Activated CD8-positive, alpha-beta memory T cell treated with anti-CD3 and anti-CD28 coated beads for 36 hours (primary cell): ENCODE results near the gene TP53I13. TPM values are rescaled to one million over a fixed set of nuclear protein-coding genes. Genes with fewer than 3 reads are reported as not detected.

ENCODE experiments used
- CTCF ChIA-PET: fragments of 350-600 bp; sonication (Branson Sonifier 250); formaldehyde crosslinking; loops from one replicate; lab custom pipeline; 2021; ENCODE audit warnings: antibody characterized with exemption; lab: Charles Lee
- POLR2A ChIA-PET: fragments of 350-600 bp; sonication (Branson Sonifier 250); formaldehyde crosslinking; loops from one replicate; lab custom pipeline; 2021; ENCODE audit warnings: antibody characterized with exemption; lab: Charles Lee
- total RNA-seq, 2 experiments: library from RNA; stranded (reverse); gene quantifications; one replicate each; pipeline ENCODE4 v1.2.3, GENCODE V29; 2021

TP53I13 gene
- total RNA-seq, 2 experiments from 2014 or later: 71.7 to 73.2 TPM

- ChIA-PET POLR2A (interaction anchor here (0.5 to 1.0 kb wide), 5 partner anchors 23 to 84 kb away, joined by 3 to 8 read pairs (median 3); partner anchors contain the start of gene ANKRD13B), CTCF (interaction anchor here (0.9 to 6.1 kb wide), 10 partner anchors 10 to 164 kb away, joined by 3 to 97 read pairs (median 16); partner anchors contain the start of genes ABHD15, ANKRD13B and TP53I13)
Observed at GRCh38 chr17:29615048-29615385, 46.5 kb downstream of the TP53I13 start.

- CTCF ChIA-PET: interaction anchor here (0.9 to 6.1 kb wide), 12 partner anchors 10 to 163 kb away, joined by 3 to 97 read pairs (median 13); partner anchors contain the start of genes ABHD15, ANKRD13B and TP53I13
- POLR2A ChIA-PET: interaction anchor here (0.5 to 2.1 kb wide), 7 partner anchors 23 to 83 kb away, joined by 3 to 11 read pairs (median 4); partner anchors contain the start of genes ABHD15, ANKRD13B and TP53I13
Observed at GRCh38 chr17:29615492-29616299, 47.2 kb downstream of the TP53I13 start.

DNA sequence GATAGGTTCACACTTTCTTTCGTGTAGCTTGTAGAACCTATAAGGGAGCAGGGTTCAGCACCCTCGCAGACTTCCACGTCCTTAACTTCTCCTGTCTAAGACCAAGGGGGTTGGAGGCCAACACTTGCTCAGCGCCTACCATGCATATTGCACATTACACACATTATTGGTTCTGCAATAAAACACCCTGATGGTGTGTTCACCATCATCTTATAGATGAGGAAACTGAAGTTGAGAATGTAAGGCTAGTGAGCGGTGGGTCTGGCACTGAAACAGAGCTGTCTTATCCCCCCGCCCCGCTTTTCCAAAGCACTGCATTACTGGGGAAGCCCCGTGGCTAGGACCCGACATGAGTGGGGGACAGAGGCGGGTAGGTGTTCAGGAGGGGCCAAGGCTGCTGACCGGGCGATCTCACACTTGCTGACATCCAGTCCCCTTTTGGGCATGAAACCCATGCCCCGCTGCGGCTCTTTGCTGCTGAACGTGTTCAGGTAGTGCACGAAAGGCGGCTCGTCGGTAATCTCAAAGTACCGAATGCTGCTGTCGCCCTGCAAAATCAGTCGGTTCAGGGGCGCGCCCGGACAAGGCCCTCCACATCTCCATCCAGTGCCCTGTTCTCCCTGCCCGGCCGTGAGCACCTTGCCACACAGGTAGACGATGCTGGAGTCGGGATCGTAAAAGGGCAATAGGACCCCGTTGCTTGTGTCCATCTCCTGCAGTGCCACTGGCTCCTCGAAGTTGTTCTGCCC lies 48.0 kb downstream of the TP53I13 start:
- POLR2A ChIA-PET: interaction anchor here (0.5 to 2.1 kb wide), 11 partner anchors 10 to 314 kb away, joined by 3 to 17 read pairs (median 4); partner anchors contain the start of genes ABHD15, ANKRD13B, SSH2 and TP53I13
- CTCF ChIA-PET: interaction anchor here (1.2 to 6.1 kb wide), 24 partner anchors 10 to 326 kb away, joined by 3 to 97 read pairs (median 6); partner anchors contain the start of genes ABHD15, ANKRD13B, SSH2 and TP53I13

DNA sequence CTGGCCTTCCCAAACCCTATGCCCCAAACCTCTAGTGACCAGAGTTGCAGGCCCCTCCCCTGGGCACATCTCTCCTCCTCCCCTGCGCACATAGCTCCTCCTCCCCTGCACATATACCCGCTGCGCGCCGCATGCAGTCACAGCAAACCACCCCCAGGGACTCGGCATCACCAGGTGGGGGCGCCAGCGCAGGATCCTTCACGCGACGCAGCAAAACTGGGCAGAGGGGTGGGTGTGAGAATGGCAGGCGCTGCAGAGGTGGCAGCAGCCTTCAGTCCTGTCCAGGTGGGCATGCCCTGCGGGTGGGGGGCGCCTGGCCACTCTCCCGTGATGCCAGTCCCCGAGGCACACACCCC lies 48.6 kb downstream of the TP53I13 start:
- CTCF ChIA-PET: interaction anchor here (0.6 to 6.1 kb wide), 29 partner anchors 9 to 326 kb away, joined by 3 to 97 read pairs (median 5); partner anchors contain the start of genes ABHD15, ANKRD13B, SSH2 and TP53I13
- POLR2A ChIA-PET: interaction anchor here (0.5 to 2.1 kb wide), 12 partner anchors 9 to 313 kb away, joined by 3 to 17 read pairs (median 4); partner anchors contain the start of genes ABHD15, ANKRD13B, SSH2 and TP53I13

DNA sequence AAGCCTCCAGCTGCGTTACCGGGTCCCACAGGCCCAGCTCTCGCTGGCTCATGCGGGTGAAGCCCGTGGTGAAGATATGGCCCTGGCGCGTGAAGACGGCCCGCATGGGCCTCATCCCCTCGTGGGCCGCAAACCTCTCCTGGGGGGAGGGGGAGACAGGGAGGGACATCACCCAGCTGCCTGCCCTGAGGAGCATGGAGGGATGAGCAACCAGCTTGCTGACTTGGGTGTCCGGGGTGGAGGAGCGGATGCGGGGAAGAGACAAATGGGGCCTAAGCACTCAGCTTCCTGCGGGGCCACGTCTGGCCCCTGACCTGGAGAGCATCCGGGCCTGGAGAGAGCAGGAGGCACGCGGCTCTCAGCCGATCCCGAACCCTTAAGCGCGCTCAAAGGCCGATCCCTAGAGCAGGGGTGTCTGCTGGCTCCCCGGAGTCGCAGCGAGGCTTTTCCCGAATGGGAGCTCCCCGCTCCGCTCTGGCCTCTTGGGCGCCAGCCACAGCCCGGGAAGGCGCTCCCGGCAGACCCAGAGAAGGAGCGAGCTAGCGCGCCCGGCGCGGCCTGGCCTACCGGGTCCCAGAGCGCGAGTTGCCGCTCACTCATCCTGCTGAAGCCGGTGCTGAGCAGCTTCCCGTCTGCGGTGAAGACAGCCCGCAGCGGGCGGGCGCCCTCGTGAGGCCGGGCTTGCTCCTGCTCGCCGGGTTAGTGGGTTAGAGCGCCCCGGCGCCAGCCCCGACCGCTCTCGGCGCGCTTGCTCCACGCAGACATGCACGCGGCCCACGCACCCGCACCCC lies 49.2 kb downstream of the TP53I13 start:
- ChIA-PET CTCF (interaction anchor here (0.6 to 6.1 kb wide), 32 partner anchors 9 to 327 kb away, joined by 3 to 97 read pairs (median 4); partner anchors contain the start of genes ABHD15, ANKRD13B, SSH2 and TP53I13), POLR2A (interaction anchor here (0.6 to 2.1 kb wide), 10 partner anchors 8 to 312 kb away, joined by 3 to 17 read pairs (median 4); partner anchors contain the start of genes ANKRD13B, SSH2 and TP53I13)

DNA sequence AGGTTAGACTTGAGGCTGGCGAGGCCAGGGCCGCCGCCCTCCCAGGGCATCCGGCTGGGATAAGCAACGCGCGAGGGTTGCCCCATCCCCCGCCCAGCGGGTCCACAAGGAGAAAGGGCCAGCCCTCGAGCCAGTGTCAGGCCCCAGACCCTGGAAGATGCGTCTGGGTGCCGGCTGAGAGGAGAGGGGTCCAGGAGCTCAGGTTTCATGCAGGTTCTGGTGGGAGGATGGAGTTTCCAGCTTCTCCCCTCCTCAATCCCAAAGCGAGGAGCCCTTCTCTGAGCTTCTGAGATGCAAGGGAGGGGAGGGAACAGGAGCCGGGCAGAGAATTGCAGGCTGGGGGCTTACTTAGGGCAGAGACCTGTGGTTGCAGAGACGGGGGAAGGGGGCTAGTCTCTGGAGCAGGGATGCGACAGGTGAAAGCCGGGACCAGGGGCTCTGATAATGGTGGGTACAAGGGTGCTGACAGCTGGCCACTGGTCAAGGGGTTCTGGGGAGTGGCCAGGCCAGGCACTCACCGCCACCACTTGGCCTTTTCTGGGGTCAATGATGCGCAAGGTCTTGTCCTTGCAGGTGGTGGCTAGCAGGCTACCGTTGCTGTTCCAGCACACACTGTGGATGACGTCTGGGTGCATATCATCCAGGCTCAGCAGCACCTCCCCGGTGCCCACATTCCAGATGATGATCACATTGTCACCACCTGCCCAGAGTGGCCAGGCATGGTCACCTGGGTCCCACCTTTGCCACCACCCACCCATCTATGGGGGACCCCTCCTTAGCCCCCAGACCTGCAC lies 50.0 kb downstream of the TP53I13 start:
- CTCF ChIA-PET: interaction anchor here (0.8 to 6.1 kb wide), 21 partner anchors 10 to 313 kb away, joined by 3 to 97 read pairs (median 7); partner anchors contain the start of genes ABHD15, ANKRD13B, SSH2 and TP53I13
- POLR2A ChIA-PET: interaction anchor here (0.6 to 2.1 kb wide), 5 partner anchors 26 to 312 kb away, joined by 4 to 17 read pairs (median 5); partner anchors contain the start of genes ANKRD13B, SSH2 and TP53I13

DNA sequence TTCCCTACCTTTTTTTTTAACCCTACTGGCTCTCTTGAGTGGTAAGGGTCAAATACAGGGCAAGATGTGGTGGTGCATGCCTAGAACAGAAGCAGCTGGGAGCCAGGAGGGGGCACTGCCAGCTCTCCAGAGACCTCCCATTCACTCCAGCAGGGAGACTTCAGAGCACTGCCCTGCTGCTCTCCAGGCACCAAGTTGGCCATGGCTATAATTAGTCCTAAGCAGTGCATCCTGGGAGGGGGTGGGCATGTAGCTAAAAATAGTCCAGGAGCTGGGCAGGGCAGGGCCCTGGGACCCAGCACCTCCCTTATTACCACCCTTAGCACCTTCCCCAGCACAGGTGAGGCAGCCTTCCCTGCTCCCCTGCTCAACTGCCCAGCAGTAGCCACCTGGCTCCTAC lies 50.8 kb downstream of the TP53I13 start:
- CTCF ChIA-PET: interaction anchor here (0.5 to 4.3 kb wide), 3 partner anchors 20 to 257 kb away, joined by 4 to 33 read pairs (median 22); no protein-coding TSS in a partner anchor

DNA sequence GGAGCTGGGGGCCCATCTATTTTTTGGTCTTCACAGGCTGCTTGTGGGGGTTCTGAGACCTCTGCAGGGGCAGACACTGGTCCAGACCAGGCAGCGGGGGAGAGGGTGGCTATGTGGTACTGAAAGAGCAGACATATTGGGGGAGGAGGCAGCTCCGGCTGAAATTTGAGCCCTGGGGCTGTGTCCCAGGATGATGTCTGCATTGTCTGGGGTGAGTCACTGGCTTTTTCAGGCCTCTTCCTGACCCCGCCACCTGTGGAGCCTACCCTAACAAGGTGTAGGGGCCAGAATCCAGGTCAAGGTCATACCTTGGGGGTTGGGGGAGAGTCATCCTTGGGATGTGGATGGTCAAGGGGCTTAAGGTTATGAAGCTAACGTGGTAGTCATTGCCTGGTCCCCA lies 51.8 kb downstream of the TP53I13 start:
- ChIA-PET CTCF (no interaction called here), POLR2A (no interaction called here)

More for the DNA sequence above, 50.8 kb downstream of the TP53I13 start:
- POLR2A ChIA-PET: no interaction called here

GRCh38 chr17:29620779-29621500 lies 52.4 kb downstream of the TP53I13 start:
- ChIA-PET CTCF (no interaction called here), POLR2A (interaction anchor here (0.7 kb wide), 1 partner anchor 101 kb away, joined by 5 read pairs; no protein-coding TSS in a partner anchor)

DNA sequence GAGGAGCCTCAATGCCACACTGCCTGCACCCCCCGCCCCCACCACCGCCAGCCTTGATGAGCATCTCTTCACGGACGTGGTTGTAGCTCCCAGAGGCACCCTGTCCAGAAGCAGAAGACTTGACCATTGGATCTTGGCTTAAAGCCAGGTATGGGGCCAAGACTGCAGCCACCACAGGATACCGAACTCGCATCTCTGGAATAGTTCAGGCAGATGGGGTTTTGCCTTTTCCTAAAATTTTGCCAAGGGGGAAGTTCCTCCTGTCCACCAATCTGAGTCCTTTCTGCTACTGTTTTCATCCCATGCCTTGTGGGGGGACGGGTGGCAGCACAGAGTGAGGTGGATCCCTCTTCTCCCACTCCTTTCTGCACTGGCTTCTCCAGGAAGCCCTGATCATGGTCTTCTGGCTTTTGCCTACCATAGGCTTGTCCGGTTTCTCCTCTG lies 53.3 kb downstream of the TP53I13 start:
- ChIA-PET CTCF (interaction anchor here (0.5 kb wide), 1 partner anchor 21 kb away, joined by 3 read pairs; no protein-coding TSS in a partner anchor), POLR2A (interaction anchor here (0.7 kb wide), 1 partner anchor 100 kb away, joined by 5 read pairs; no protein-coding TSS in a partner anchor)

Other genes with a start within 250 kb of the TP53I13 start
- 10 to 100 TPM; 34.8 to 37.0 TPM for gene TAOK1, start 178.3 kb upstream of the TP53I13 start, total RNA-seq
- gene ABHD15, start 1.7 kb upstream of the TP53I13 start, total RNA-seq: 10 to 100 TPM; 17.9 to 18.0 TPM
- gene GIT1, start 20.9 kb downstream of the TP53I13 start, total RNA-seq: 10 to 100 TPM; 76.1 to 85.2 TPM
- gene ANKRD13B, start 24.4 kb downstream of the TP53I13 start, total RNA-seq: 10 to 100 TPM; 27.4 to 29.5 TPM
- 1 to 10 TPM; 5.5 to 6.2 TPM for gene CORO6, start 54.2 kb downstream of the TP53I13 start, total RNA-seq